Suprapubic skin (tissue), 4 donors: ENCODE results near the gene CNTN4. TPM values are rescaled to one million over a fixed set of nuclear protein-coding genes. Genes with fewer than 3 reads are reported as not detected.

Experiments used
- DNase-seq, 2 donors: peaks; one replicate each; pipeline ENCODE4 v3.0.0-alpha.2; 2019; ENCODE audit warnings: low spot score in 2 of 2
- H3K27ac ChIP-seq: fragments of 200-600 bp; sonication (generic); one replicate; pipeline ENCODE4 v1.5.1; 2019
- H3K27me3 ChIP-seq: fragments of 200-600 bp; sonication (generic); one replicate; pipeline ENCODE4 v1.5.1; 2019
- H3K36me3 ChIP-seq: fragments of 200-600 bp; sonication (generic); one replicate; pipeline ENCODE4 v1.5.1; 2019
- H3K4me1 ChIP-seq: fragments of 200-600 bp; sonication (generic); one replicate; pipeline ENCODE4 v1.5.1; 2019
- H3K4me3 ChIP-seq: fragments of 200-600 bp; sonication (generic); one replicate; pipeline ENCODE4 v1.5.1; 2019; ENCODE audit warnings: mild to moderate bottlenecking
- H3K9me3 ChIP-seq: fragments of 200-600 bp; sonication (generic); one replicate; pipeline ENCODE4 v1.5.1; 2019
- EP300 ChIP-seq: sonication (generic); formaldehyde crosslinking; IDR thresholded peaks from one replicate; pipeline ENCODE4 v1.6.1; 2017; ENCODE audit warnings: antibody characterized with exemption
- POLR2A ChIP-seq, 2 donors: fragments of 450-650 bp; IDR thresholded peaks; one replicate each; pipeline ENCODE4 v1.6.1; 2017; ENCODE audit warnings: antibody characterized with exemption in 2 of 2, mild to moderate bottlenecking in 2 of 2, moderate library complexity in 2 of 2
- POLR2AphosphoS5 ChIP-seq, 3 donors: sonication (generic); formaldehyde crosslinking; IDR thresholded peaks; one replicate each; pipeline ENCODE4 v1.6.1; 2017; ENCODE audit warnings: antibody characterized with exemption in 3 of 3
- WGBS: methylation state at CpG from one replicate; pipeline ENCODE4 v1.1.5; 2018; 5-methylcytosine and 5-hydroxymethylcytosine counted together
- total RNA-seq, 4 donors: library from RNA; depleted of rRNA; stranded (reverse); fragments of >200 nt; gene quantifications; one replicate each; pipeline ENCODE4 v1.1.0, GENCODE V29; 2016
- TF ChIP-seq, protein P1 (sequence below), 2 donors: fragments of 200-600 bp in 1 of 2; fragments of 450-650 bp in 1 of 2; sonication (generic) in 1 of 2; IDR thresholded peaks; one replicate each; pipeline ENCODE4 v1.5.1; 2016 to 2019; ENCODE audit warnings: antibody characterized with exemption in 2 of 2, mild to moderate bottlenecking in 1 of 2, moderate library complexity in 1 of 2

CNTN4 gene
- total RNA-seq, 4 donors from 2014 or later, result 0.60 to 8.1 (median 7.5) TPM

DNA sequence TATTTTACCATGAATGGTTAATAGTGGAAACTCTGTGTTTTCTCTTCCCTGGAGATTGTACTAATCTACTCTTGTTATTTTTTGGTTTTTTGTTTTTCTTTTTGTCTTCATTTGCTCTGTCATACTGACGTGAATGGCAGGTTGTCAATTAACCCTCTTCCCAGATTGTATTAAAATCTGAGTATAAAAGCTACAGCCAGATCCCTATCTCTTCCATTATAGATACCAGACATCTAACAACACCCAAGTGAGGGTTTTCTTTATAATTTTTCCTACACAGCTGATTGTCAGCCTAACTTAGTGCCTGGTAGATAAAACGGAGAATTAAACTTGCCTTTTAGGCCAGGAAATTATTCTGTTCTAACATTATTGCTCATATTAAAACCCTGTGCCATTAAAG lies 848.9 kb downstream of the CNTN4 start:
- Histone ChIP-seq H3K36me3 (no peaks in the 10 kb centered on the region), H3K4me3 (no peak overlapping the region), H3K27ac (no peak overlapping the region), H3K27me3 (no peaks in the 10 kb centered on the region), H3K9me3 (no peaks in the 10 kb centered on the region), H3K4me1 (no peaks in the 10 kb centered on the region)
- whole genome bisulfite sequencing, result 66% methylated on average over 2 of the region's 2 CpGs
- no peak for DNase-seq
- TF ChIP-seq, protein P1, sequence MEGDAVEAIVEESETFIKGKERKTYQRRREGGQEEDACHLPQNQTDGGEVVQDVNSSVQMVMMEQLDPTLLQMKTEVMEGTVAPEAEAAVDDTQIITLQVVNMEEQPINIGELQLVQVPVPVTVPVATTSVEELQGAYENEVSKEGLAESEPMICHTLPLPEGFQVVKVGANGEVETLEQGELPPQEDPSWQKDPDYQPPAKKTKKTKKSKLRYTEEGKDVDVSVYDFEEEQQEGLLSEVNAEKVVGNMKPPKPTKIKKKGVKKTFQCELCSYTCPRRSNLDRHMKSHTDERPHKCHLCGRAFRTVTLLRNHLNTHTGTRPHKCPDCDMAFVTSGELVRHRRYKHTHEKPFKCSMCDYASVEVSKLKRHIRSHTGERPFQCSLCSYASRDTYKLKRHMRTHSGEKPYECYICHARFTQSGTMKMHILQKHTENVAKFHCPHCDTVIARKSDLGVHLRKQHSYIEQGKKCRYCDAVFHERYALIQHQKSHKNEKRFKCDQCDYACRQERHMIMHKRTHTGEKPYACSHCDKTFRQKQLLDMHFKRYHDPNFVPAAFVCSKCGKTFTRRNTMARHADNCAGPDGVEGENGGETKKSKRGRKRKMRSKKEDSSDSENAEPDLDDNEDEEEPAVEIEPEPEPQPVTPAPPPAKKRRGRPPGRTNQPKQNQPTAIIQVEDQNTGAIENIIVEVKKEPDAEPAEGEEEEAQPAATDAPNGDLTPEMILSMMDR (IDR thresholded peaks at IDR 0.05), result no peak
- no peak for TF ChIP-seq POLR2A (IDR thresholded peaks at IDR 0.05)
- no peak for TF ChIP-seq POLR2AphosphoS5 (IDR thresholded peaks at IDR 0.05)
- no peak for TF ChIP-seq EP300

DNA sequence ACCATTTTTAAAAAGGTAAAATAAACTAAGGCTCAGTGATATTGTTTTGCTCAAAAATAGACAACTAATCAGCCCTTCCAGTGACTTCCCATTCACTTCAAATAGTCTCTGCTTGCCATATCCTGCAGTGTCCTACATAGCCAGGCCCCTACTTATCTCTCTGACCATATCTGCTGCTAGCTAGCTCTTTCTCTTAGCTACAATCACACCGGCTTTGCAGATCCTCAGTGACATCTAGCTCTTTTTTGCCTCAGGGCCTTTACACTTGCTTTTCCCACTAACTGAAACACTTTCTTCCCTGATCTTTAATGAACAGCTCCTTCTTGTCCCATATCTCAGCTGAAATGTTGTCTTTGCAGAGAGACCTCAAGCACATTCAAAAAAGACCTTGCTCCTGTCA lies 850.2 kb downstream of the CNTN4 start:
- no peak overlapping the region for H3K27ac ChIP-seq
- H3K4me1 ChIP-seq, result no peaks in the 10 kb centered on the region
- H3K4me3 ChIP-seq, result no peak overlapping the region
- TF ChIP-seq POLR2AphosphoS5 (IDR thresholded peaks at IDR 0.05), result no peak
- TF ChIP-seq, protein P1 (IDR thresholded peaks at IDR 0.05), result no peak
- no peak for TF ChIP-seq POLR2A (IDR thresholded peaks at IDR 0.05)
- TF ChIP-seq EP300, result no peak
- 84% methylated on average over 1 of the region's 1 CpG for WGBS
- no peaks in the 10 kb centered on the region for H3K27me3 ChIP-seq
- no peak for DNase-seq
- no peaks in the 10 kb centered on the region for H3K9me3 ChIP-seq
- no peaks in the 10 kb centered on the region for H3K36me3 ChIP-seq

DNA sequence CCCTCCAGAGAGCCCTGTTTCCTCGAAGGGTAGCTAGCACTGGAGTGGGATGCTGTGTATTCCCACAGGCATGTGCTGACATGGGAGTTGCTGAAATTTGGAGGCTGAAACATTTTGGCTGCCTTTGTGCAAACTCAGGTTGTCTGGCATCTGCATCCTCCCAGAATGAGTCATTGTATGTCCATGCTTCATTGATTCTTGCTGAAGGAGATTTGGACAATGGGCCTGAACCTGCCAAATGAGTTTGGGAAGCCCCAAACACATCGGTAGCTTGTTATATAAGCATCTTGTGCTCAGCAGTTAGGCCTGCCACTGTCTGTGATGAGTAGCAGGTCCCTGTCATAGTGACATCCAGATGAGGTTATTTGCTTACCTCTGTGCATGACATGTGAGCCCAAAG lies 851.5 kb downstream of the CNTN4 start:
- TF ChIP-seq EP300 (no peak), POLR2AphosphoS5 (IDR thresholded peaks at IDR 0.05) (no peak), POLR2A (IDR thresholded peaks at IDR 0.05) (no peak)
- TF ChIP-seq, protein P1 (IDR thresholded peaks at IDR 0.05), result no peak
- H3K4me1 ChIP-seq, result no peaks in the 10 kb centered on the region
- no peaks in the 10 kb centered on the region for H3K9me3 ChIP-seq
- no peaks in the 10 kb centered on the region for H3K27me3 ChIP-seq
- 70% methylated on average over 1 of the region's 2 CpGs for WGBS
- no peaks in the 10 kb centered on the region for H3K36me3 ChIP-seq
- H3K4me3 ChIP-seq, result no peak overlapping the region
- DNase-seq, result no peak
- no peak overlapping the region for H3K27ac ChIP-seq

DNA sequence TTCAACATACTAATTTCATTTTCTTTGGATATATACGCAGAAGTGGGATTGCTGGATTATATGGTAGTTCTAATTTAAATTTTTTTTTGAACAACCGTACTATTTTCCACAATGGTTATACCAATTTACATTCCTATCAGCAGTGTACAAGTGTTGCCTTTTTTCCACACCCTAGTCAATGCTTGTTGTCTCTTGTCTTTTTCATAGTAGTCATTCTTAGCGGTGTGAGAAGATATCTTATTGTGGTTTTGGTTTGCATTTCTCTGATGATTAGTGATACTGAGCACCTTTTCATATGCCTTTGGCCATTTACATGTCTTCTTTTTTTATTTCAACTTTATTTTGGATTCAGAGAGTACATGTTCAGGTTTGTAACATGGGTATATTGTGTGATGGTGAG lies 858.4 kb downstream of the CNTN4 start:
- Histone ChIP-seq H3K4me3 (no peak overlapping the region), H3K36me3 (no peaks in the 10 kb centered on the region), H3K4me1 (no peaks in the 10 kb centered on the region), H3K27ac (no peak overlapping the region), H3K9me3 (no peaks in the 10 kb centered on the region), H3K27me3 (no peaks in the 10 kb centered on the region)
- DNase-seq, result no peak
- TF ChIP-seq, protein P1 (IDR thresholded peaks at IDR 0.05), result no peak
- TF ChIP-seq POLR2A (IDR thresholded peaks at IDR 0.05) (no peak), EP300 (no peak), POLR2AphosphoS5 (IDR thresholded peaks at IDR 0.05) (no peak)
- whole genome bisulfite sequencing, result 74% methylated on average over 3 of the region's 3 CpGs

DNA sequence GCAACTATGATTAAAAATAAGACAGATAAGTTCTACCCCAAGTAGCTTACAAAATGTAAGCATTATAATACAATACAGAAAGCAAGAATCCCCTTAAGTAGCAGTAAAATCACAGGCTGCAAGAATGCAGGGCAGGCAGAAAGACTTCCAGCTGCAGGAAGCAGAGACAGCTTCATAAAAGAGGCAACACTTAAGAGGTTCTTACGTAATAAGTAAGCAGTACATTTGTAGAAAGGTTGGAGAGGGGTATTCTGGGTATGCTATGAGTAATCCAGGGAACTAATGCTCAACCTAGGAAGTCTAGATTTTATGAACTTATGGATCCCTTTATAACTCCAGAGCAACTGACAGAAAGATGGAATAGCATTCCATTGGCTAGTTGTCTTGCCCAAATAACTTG lies 859.9 kb downstream of the CNTN4 start:
- Histone ChIP-seq H3K36me3 (no peaks in the 10 kb centered on the region), H3K27ac (no peak overlapping the region), H3K4me1 (no peaks in the 10 kb centered on the region), H3K27me3 (no peaks in the 10 kb centered on the region), H3K4me3 (no peak overlapping the region), H3K9me3 (no peaks in the 10 kb centered on the region)
- TF ChIP-seq POLR2AphosphoS5 (IDR thresholded peaks at IDR 0.05) (no peak), EP300 (no peak), POLR2A (IDR thresholded peaks at IDR 0.05) (no peak)
- TF ChIP-seq, protein P1 (IDR thresholded peaks at IDR 0.05), result no peak
- no peak for DNase-seq
- WGBS, result 50% methylated on average over 1 of the region's 1 CpG
